ENCODE data around the gene GSE1. TPM values are rescaled to one million over a fixed set of nuclear protein-coding genes. Genes with fewer than 3 reads are reported as not detected.

The GSE1 gene
- total RNA-seq, 1 donor from 2014 or later = 87.2 TPM

GRCh38 chr16:85645021-85645589, 32.0 kb downstream of the GSE1 start:
- H3K27ac ChIP-seq = no peak overlapping the region
- ATAC-seq = peak; percentile 12
- intact Hi-C loops (cut with DNase I) = no loop called here
- no peaks in the 10 kb centered on the region for H3K27me3 ChIP-seq
- H3K9me3 ChIP-seq = no peaks in the 10 kb centered on the region
- no peak for DNase-seq
- H3K4me3 ChIP-seq = no peak overlapping the region
- peaks cover 16% of the 10 kb centered on the region for H3K36me3 ChIP-seq
- H3K4me1 ChIP-seq = peaks cover 7% of the 10 kb centered on the region
- TF ChIP-seq, protein P1, sequence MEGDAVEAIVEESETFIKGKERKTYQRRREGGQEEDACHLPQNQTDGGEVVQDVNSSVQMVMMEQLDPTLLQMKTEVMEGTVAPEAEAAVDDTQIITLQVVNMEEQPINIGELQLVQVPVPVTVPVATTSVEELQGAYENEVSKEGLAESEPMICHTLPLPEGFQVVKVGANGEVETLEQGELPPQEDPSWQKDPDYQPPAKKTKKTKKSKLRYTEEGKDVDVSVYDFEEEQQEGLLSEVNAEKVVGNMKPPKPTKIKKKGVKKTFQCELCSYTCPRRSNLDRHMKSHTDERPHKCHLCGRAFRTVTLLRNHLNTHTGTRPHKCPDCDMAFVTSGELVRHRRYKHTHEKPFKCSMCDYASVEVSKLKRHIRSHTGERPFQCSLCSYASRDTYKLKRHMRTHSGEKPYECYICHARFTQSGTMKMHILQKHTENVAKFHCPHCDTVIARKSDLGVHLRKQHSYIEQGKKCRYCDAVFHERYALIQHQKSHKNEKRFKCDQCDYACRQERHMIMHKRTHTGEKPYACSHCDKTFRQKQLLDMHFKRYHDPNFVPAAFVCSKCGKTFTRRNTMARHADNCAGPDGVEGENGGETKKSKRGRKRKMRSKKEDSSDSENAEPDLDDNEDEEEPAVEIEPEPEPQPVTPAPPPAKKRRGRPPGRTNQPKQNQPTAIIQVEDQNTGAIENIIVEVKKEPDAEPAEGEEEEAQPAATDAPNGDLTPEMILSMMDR (IDR thresholded peaks at IDR 0.05) = no peak

- H3K9me3 ChIP-seq = no peaks in the 10 kb centered on the region
- DNase-seq = no peak
- H3K4me1 ChIP-seq = peaks cover 6% of the 10 kb centered on the region
- H3K36me3 ChIP-seq = peaks cover 20% of the 10 kb centered on the region
- no peak overlapping the region for H3K27ac ChIP-seq
- H3K4me3 ChIP-seq = no peak overlapping the region
- TF ChIP-seq, protein P1 (IDR thresholded peaks at IDR 0.05) = no peak
- intact Hi-C loops (cut with DNase I) = no loop called here
- no peaks in the 10 kb centered on the region for H3K27me3 ChIP-seq
- ATAC-seq = no peak
Observed at GRCh38 chr16:85646358-85646907, 33.3 kb downstream of the GSE1 start.

DNA sequence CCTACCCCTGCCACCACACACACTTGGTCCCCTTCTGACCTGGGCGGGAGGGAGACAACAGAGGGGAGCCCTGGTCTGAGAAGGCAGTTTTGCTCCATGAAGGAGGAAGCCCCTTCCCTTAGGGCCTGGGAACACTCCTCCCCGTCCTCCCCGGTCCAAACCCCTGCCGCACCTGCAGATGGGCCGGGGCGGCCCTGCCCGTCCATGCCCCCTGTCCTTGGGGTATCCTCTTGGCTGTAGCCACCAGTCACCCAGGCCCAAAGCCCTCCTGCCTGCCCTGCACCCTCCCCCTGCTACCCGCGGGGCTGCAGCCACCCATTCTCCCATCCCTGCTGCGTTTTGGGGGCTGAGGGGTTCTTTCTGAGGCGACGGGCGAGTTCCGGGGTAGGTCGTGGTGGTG, 33.9 kb downstream of the GSE1 start:
- no peak for DNase-seq
- H3K27ac ChIP-seq = no peak overlapping the region
- no peaks in the 10 kb centered on the region for H3K27me3 ChIP-seq
- ATAC-seq = no peak
- peaks cover under 1% of the 10 kb centered on the region for H3K4me1 ChIP-seq
- TF ChIP-seq, protein P1 (IDR thresholded peaks at IDR 0.05) = no peak
- no peaks in the 10 kb centered on the region for H3K9me3 ChIP-seq
- no peak overlapping the region for H3K4me3 ChIP-seq
- intact Hi-C loops (cut with DNase I) = no loop called here
- peaks cover 20% of the 10 kb centered on the region for H3K36me3 ChIP-seq

- H3K36me3 ChIP-seq = peaks cover 20% of the 10 kb centered on the region
- H3K27me3 ChIP-seq = no peaks in the 10 kb centered on the region
- no peak overlapping the region for H3K27ac ChIP-seq
- H3K9me3 ChIP-seq = no peaks in the 10 kb centered on the region
- ATAC-seq (no peak), DNase-seq (no peak)
- TF ChIP-seq, protein P1 (IDR thresholded peaks at IDR 0.05) = no peak
- H3K4me1 ChIP-seq = no peaks in the 10 kb centered on the region
- H3K4me3 ChIP-seq = no peak overlapping the region
- intact Hi-C loops (cut with DNase I) = no loop called here
Observed at GRCh38 chr16:85648070-85648714, 35.1 kb downstream of the GSE1 start.

DNA sequence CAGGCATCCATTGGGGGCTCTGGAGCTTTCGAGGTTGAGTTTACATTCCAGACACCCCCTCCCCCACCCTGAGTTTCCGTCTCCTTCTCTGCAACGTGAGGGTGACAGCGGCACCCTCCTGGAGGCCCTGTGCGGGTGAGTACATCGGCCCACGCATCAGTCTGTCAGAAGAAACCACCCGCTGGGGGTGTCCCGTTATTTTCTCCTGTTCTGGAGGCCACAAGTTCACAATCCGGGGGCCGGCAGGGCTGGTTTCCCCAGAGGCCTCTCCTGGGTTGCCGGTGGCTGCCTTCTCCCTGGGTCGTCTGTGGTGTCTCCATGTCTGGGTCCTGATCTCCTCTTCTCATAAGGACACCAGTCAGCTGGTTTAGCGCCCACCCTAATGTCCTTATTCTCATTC, 35.7 kb downstream of the GSE1 start:
- H3K27ac ChIP-seq = no peak overlapping the region
- no peak for DNase-seq
- peaks cover 20% of the 10 kb centered on the region for H3K36me3 ChIP-seq
- no peaks in the 10 kb centered on the region for H3K9me3 ChIP-seq
- TF ChIP-seq, protein P1 (IDR thresholded peaks at IDR 0.05) = no peak
- H3K4me3 ChIP-seq = no peak overlapping the region
- no peaks in the 10 kb centered on the region for H3K27me3 ChIP-seq
- no peak for ATAC-seq
- H3K4me1 ChIP-seq = peaks cover 6% of the 10 kb centered on the region
- intact Hi-C loops (cut with DNase I) = no loop called here

All from upper lobe of right lung (tissue), 1 donor.